Testis (tissue), 2 donors: ENCODE results near the gene GRM7.

Experiments used
- POLR2A ChIP-seq: fragments of 450-650 bp; IDR thresholded peaks from one replicate; pipeline ENCODE4 v1.6.1; 2017; ENCODE audit warnings: antibody characterized with exemption, mild to moderate bottlenecking, moderate library complexity
- TF ChIP-seq, protein P1 (sequence below), 3 experiments: fragments of 450-650 bp in 2 of 3; fragments of 200-600 bp in 1 of 3; sonication (generic) in 1 of 3; IDR thresholded peaks; one replicate each; pipeline ENCODE4 v1.5.1; 2016 to 2019; ENCODE audit warnings: antibody characterized with exemption in 3 of 3, mild to moderate bottlenecking in 2 of 3, moderate library complexity in 1 of 3

DNA sequence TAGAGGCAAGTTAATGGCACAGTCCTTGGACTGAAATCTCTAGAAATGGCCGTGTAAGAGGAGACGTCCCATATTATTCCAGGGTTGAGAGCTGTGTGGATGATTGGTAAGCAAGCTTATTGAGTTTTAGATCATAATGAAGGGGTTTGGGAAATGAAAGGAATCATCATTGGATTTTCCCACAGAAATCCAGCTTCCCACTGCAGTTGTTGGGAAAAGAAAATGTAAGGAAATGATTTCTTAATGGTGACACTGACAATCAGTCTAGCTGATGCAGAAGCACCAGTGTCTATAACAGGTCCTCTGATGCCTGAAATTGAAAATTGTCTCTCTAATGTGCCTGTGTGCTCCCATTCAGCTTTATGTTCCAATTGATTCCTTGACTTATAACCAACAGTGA, 728.6 kb downstream of the GRM7 start:
- TF ChIP-seq, protein P1, sequence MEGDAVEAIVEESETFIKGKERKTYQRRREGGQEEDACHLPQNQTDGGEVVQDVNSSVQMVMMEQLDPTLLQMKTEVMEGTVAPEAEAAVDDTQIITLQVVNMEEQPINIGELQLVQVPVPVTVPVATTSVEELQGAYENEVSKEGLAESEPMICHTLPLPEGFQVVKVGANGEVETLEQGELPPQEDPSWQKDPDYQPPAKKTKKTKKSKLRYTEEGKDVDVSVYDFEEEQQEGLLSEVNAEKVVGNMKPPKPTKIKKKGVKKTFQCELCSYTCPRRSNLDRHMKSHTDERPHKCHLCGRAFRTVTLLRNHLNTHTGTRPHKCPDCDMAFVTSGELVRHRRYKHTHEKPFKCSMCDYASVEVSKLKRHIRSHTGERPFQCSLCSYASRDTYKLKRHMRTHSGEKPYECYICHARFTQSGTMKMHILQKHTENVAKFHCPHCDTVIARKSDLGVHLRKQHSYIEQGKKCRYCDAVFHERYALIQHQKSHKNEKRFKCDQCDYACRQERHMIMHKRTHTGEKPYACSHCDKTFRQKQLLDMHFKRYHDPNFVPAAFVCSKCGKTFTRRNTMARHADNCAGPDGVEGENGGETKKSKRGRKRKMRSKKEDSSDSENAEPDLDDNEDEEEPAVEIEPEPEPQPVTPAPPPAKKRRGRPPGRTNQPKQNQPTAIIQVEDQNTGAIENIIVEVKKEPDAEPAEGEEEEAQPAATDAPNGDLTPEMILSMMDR (IDR thresholded peaks at IDR 0.05): no peak
- no peak for TF ChIP-seq POLR2A
